ENCODE measurements around the gene DDX10.
"Not testable (repeated sequence)": the region's sequence is repeated elsewhere in the genome, so short reads cannot be mapped to it uniquely, and the experiment has no call there.

The DDX10 gene

GRCh38 chr11:108664730-108665525 lies at the start of gene DDX10:
Gene DDX10, plus strand, starts transcription at chr11:108665069. Its CDS starts 85 bp downstream, at chr11:108665154.
- peak; percentile 99 for DNase-seq

GRCh38 chr11:108616549-108616948 lies 48.3 kb upstream of the DDX10 start:
- no peak for DNase-seq

DNA sequence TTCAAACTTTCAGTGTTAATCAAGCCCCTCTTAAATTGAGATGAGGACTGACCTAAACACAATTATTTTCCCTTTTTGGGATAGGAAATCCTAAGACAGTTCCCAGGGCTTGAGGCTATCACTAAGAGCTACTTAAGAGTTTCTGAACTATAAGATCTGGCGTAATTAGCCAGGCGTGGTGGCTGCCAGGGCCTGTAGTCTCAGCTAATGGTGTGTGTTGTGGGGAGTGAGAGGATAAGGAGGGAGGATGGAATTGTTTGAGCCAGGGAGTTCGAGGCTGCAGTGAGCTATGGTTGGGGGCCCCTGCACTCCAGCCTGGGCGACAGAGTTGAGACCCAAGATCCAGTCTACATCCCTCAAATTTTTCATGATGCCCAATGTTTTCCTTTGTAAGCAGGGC lies 47.8 kb upstream of the DDX10 start:
- no peak for DNase-seq

- DNase-seq: no peak
Measured at GRCh38 chr11:108618529-108618928, 46.3 kb upstream of the DDX10 start.

- DNase-seq: no peak
Measured at GRCh38 chr11:108620958-108621772, 43.7 kb upstream of the DDX10 start.

GRCh38 chr11:108622341-108622740 lies 42.5 kb upstream of the DDX10 start:
- no peak for DNase-seq

GRCh38 chr11:108624196-108624925 lies 40.5 kb upstream of the DDX10 start:
- DNase-seq: no peak

- no peak for DNase-seq
Measured at GRCh38 chr11:108628326-108628725, 36.5 kb upstream of the DDX10 start.

GRCh38 chr11:108628812-108629211 lies 36.1 kb upstream of the DDX10 start:
- no peak for DNase-seq

DNA sequence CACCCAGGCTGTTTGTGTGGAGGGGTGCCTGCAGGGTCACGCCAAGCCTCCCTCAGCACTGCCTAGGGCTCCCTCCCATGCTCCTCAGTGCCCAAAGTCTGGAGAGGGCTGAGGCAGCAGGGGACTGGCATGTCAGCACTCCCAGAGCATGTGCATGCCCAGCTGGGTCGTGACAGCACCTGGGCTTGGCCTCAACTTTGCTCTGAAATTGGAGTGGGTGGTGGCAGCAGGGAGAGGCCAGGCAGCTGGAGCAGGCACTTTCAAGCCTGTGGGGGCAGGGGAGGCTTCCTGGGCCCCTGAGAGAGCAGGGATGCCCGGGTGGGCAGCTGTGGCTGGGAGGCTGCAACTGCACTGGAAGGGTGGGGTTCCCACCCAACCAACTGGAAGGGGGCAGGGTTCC lies 35.6 kb upstream of the DDX10 start:
- no peak for DNase-seq

DNA sequence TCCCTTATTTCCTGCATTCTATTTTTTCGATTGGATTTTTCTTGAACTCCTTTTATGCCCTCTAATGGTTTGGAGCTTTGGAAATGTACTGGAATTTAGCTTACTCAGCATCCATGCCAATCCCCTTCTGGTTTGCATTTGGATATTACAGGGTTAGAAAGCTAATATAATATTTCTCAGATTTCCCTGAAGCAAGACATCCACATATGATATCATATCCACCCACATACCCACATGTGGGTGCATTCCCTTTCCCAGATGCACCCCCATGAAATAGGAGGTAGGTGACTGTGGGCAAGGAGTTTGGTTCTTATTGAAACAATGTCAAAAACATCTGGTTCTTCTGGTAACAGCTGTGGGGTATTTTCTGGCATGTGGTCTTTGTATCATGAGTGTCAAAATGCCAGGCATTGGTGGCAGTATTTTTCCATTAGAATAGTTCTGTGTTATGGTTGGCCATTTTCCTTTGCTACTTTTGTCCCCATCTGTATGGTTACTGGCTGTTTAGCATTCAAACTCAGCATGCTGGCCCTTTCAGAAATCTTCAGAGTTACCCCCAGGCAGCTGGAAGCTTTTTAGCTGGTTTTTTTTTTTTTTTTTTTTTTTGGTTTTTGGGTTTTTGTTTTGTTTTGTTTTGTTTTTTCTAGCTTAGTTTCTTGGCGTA lies 32.7 kb upstream of the DDX10 start:
- DNase-seq: no peak

DNA sequence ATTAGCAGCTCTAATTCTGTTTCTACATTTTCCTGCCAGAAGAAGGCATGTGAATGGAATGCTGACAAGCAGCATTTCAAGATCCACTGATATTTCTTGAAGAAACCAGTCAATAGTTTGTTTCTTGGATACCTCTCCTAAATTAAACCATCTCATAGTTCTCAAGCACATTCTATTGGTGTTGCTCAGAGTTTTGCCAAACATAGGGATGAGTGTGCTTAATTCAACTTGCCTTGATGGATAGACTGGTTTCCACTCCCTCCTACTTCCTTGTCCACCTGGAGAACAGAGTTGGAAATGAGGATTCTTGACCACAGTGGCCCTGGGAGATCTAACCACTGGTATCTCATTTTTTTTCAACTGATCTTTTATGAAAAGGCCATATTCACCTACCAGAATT lies 29.8 kb upstream of the DDX10 start:
- no peak for DNase-seq

DNA sequence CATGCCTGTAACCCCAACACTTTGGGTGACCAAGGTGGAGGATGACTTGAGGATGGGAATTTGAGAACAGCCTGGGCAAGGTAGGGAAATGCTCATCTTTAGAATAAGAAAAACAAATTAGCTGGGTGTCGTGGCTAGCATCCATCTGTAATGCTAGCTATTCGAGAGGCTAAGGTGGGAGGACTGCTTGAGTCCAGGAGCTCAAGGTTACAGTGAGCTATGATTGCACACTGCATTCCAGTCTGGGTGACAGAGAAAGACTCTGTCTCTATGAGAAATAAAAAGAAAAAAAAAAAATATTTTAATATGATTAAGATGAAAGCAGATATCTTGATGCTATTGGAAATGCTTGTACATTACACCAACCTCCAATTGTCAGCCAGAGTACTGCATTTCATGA lies 28.6 kb upstream of the DDX10 start:
- no peak for DNase-seq

GRCh38 chr11:108639146-108639545 lies 25.7 kb upstream of the DDX10 start:
- DNase-seq: no peak

- not testable (repeated sequence) for DNase-seq
Measured at GRCh38 chr11:108641752-108642151, 23.1 kb upstream of the DDX10 start.

DNA sequence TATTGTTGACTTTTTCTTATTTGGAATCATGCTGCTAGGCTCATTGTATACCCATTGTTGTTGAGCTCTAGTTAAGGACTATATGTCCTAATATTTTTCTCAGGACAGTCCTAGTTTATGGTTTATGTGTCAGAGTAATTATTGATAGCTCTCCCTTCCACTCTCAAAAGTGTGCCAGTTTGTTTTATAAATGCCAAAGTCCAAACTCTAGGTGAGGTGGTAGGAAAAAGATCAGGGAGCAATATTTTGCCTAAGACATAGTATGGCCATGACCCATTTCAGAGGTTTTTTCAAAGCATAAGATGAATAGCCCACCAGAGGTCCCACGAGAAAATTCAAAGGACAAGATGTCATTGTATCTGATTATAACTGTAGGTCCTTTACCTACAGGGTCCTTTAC lies 20.9 kb upstream of the DDX10 start:
- no peak for DNase-seq

GRCh38 chr11:108645970-108646369 lies 18.9 kb upstream of the DDX10 start:
- DNase-seq: no peak

- no peak for DNase-seq
Measured at GRCh38 chr11:108647387-108647700, 17.5 kb upstream of the DDX10 start.

GRCh38 chr11:108647701-108648527 lies 17.0 kb upstream of the DDX10 start:
- DNase-seq: peak; percentile 43

DNA sequence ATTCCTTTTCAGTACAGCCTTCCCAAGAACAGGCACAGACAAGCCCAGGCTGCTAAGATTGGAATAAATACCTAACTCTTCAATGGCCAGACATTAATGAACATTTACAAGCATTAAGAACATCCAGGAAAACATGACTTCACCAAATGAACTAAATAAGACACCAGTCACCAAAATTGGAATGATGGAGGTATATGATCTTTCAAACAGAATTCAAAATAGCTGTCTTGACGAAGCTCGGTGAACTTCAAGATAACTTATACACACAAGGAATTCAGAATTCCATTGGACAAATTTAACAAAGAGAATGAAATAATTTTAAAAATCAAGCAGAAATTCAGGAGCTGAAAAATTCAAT lies 16.4 kb upstream of the DDX10 start:
- no peak for DNase-seq

- DNase-seq: not testable (repeated sequence)
Measured at GRCh38 chr11:108654100-108654499, 10.8 kb upstream of the DDX10 start.

DNA sequence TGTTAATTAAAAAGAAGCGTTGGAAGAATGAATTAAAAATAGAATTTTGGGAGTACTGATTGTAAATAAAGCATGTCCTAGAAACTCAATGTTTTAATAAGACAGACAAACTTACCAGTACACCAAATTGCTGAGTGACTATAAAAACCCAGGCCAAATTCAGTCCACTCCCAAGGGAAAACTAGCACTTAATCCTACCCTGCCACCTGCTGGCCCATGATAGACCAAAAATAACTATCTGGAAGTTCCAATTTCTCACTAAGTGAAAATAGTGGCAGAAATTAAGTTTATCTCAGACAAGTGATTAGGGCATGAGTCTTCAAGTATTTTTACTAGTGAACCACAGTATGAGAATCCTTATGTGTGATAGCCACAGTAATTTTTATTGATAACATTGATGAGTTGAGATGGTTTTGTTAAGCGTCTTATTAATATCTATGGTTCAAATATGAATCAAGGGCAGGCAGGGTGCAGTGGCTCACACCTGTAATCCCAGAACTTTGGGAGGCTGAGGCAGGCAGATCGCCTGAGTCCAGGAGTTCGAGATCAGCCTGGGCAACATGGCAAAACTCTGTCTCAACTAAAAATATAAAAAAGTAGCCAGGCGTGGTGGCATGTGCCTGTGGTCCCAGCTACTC lies 9.8 kb upstream of the DDX10 start:
- no peak for DNase-seq

Data from activated CD4-positive, alpha-beta T cell treated with anti-CD3 and anti-CD28 coated beads for 1 hour (primary cell).